MM.1S (cell line): Measurements from ENCODE around the gene NLK.
"Not testable (repeated sequence)": the region's sequence is repeated elsewhere in the genome, so short reads cannot be mapped to it uniquely, and the experiment has no call there.

Experiments used
- DNase-seq: peaks from one replicate; pipeline ENCODE4 v3.0.0-alpha.2; 2015
- H2AFZ ChIP-seq: fragments of 300-600 bp; sonication (generic); 2 replicates; pipeline ENCODE4 v1.6.0; 2016; ENCODE audit warnings: antibody characterized with exemption, low read length
- H3F3A ChIP-seq: fragments of 300-600 bp; sonication (generic); 2 replicates; pipeline ENCODE4 v1.6.1; 2016; ENCODE audit warnings: mild to moderate bottlenecking, antibody characterized with exemption, low read length, moderate library complexity, mixed read lengths; ENCODE audit not compliant: insufficient read depth
- H3K27ac ChIP-seq: fragments of 300-600 bp; sonication (generic); 2 replicates; pipeline ENCODE4 v1.5.1; 2016; ENCODE audit warnings: mild to moderate bottlenecking, low read length
- H3K27me3 ChIP-seq: fragments of 300-600 bp; sonication (generic); replicated peaks from 2 replicates; pipeline ENCODE4 v1.6.0; 2016; ENCODE audit warnings: low read length; ENCODE audit not compliant: insufficient read depth
- H3K36me3 ChIP-seq: fragments of 300-600 bp; sonication (generic); replicated peaks from 2 replicates; pipeline ENCODE4 v1.6.1; 2016; ENCODE audit warnings: mild to moderate bottlenecking, low read length, mixed read lengths; ENCODE audit not compliant: insufficient read depth
- H3K4me1 ChIP-seq: fragments of 300-600 bp; sonication (generic); 2 replicates; pipeline ENCODE4 v1.6.1; 2016; ENCODE audit warnings: low read length, mixed read lengths
- H3K4me2 ChIP-seq: fragments of 300-600 bp; sonication (generic); 2 replicates; pipeline ENCODE4 v1.6.0; 2016; ENCODE audit warnings: low read depth, low read length
- H3K4me3 ChIP-seq: fragments of 300-600 bp; sonication (generic); 2 replicates; pipeline ENCODE4 v1.5.1; 2016; ENCODE audit warnings: low read length, mixed read lengths
- H3K79me2 ChIP-seq: fragments of 300-600 bp; sonication (generic); 2 replicates; pipeline ENCODE4 v1.6.1; 2016; ENCODE audit warnings: mixed run types, low read length, mixed read lengths
- H3K9ac ChIP-seq: fragments of 300-600 bp; sonication (generic); 2 replicates; pipeline ENCODE4 v1.6.1; 2016; ENCODE audit warnings: low read length, mixed read lengths
- H3K9me2 ChIP-seq: fragments of 300-600 bp; sonication (generic); replicated peaks from 2 replicates; pipeline ENCODE4 v1.6.1; 2016; ENCODE audit warnings: mild to moderate bottlenecking, low read length, mixed read lengths; ENCODE audit not compliant: insufficient read depth
- H3K9me3 ChIP-seq: fragments of 300-600 bp; sonication (generic); replicated peaks from 2 replicates; pipeline ENCODE4 v1.6.1; 2016; ENCODE audit warnings: mild to moderate bottlenecking, low read length, mixed read lengths; ENCODE audit not compliant: insufficient read depth
- H4K20me1 ChIP-seq: fragments of 300-600 bp; sonication (generic); 2 replicates; pipeline ENCODE4 v1.6.1; 2016; ENCODE audit warnings: mild to moderate bottlenecking, low read length, moderate library complexity, mixed read lengths; ENCODE audit not compliant: insufficient read depth
- EZH2 ChIP-seq: fragments of 300-600 bp; sonication (generic); optimal IDR thresholded peaks from 2 replicates; pipeline ENCODE3; 2017; ENCODE audit warnings: low read depth, mild to moderate bottlenecking, antibody characterized with exemption, low read length, mixed read lengths
- EZH2phosphoT487 ChIP-seq: fragments of 300-600 bp; sonication (generic); IDR thresholded peaks from 2 replicates; pipeline ENCODE4 v1.6.1; 2018; ENCODE audit warnings: antibody characterized with exemption, low read length
- TF ChIP-seq, protein P1 (sequence below): fragments of 300-600 bp; sonication (generic); IDR thresholded peaks from 2 replicates; pipeline ENCODE4 v1.5.1; 2016; ENCODE audit warnings: antibody characterized with exemption, low read length, mixed read lengths

Gene NLK

DNA sequence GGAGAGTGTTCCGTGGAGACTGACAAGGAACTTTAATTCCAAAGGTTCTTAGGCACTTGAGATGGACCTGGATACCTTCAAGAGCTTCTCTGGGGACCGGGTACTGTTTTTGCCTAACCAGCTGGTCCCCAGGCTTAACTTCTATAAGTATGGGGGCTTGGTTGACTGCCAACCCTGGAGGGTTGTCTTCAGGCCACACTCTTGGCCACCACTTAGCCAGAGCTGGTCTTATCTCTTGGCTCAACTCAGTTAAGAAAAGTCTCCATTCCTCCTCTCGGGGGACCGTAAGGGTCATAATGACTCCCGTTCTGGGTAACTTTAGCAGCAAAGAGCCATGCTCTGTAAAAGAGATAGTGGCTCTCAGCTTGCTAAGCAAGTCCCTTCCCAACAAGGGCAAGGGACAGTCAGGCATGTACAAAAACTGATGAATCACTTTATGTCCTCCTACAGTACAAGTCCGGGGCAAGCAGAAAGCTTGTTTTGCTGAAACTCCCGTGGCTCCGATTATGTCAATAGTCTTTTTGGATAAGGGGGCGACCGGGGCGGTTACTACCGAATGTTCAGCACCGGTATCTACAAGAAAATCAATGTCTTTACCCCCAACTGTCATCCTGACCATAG is 193.7 kb downstream of the NLK start:
- not testable (repeated sequence) for H3K79me2 ChIP-seq, H3K4me2 ChIP-seq, H2AFZ ChIP-seq, H3K9me3 ChIP-seq, H3K27me3 ChIP-seq, H3K9me2 ChIP-seq, H3K4me3 ChIP-seq, DNase-seq, H3K4me1 ChIP-seq, H3K27ac ChIP-seq, H3K36me3 ChIP-seq, H3F3A ChIP-seq, H3K9ac ChIP-seq, H4K20me1 ChIP-seq

DNA sequence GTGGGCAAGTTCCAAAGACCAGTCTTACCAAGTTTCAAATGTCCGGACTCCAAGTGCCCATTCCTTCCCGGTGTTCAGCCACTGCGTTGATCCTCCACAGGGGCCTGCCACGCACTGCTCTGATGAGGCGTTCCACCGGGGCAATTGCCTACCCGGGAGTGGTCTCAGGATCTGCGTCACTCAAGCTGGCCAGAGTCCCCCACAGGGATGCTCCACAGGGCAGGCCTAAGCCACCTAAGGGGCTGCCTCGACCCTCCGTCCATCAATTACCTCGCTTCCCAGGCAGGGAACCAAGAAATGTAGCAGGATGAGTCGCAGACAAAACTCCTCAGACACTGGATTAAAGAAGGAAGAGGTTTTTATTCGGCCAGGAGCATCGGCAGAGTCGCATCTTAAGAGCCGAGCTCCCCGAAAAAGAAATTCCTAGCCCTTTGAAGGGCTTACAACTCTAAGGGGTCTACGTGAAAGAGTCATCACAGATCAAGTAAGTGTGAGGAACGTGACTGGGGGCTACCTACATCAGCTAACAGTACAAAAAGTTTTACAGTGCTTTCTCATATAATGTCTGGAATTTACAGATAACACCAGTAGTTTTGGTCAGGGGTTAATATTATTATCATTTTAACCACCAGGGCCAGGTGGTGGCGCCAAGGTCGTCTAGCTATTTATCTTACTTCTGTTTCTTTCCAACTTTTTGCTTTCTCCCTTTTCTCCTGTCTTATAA is 196.2 kb downstream of the NLK start:
- H3K36me3 ChIP-seq, H2AFZ ChIP-seq, H3K27me3 ChIP-seq, H4K20me1 ChIP-seq, H3F3A ChIP-seq, H3K27ac ChIP-seq, H3K9ac ChIP-seq, H3K9me3 ChIP-seq, H3K4me2 ChIP-seq, H3K9me2 ChIP-seq, DNase-seq, H3K4me1 ChIP-seq, H3K79me2 ChIP-seq, H3K4me3 ChIP-seq: not testable (repeated sequence)

DNA sequence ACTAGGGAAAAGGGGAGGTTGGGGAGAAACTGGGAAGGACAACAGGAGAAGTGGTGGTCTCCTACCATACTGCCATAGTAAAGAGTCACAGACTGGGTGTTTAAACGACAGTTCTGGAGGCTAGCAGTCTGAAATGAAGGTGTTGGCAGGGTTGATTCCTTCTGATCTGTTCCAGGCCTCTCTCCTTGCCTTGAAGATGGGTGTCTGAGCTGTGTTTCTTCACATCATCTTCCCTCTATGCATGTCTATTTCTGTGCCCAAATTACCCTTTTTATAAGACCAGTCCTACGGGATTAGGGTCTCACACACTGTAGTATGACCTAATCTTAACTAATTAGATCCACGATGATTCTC is 196.8 kb downstream of the NLK start:
- Histone ChIP-seq H3K4me1 (no peaks in the 10 kb centered on the region), H4K20me1 (no peaks in the 10 kb centered on the region), H3K9me2 (no peaks in the 10 kb centered on the region), H2AFZ (no peak overlapping the region), H3K4me2 (no peak overlapping the region), H3K27me3 (peaks cover 9% of the 10 kb centered on the region; the same call in 1 of the 2 replicates), H3K27ac (no peak overlapping the region), H3F3A (no peaks in the 10 kb centered on the region), H3K9me3 (no peaks in the 10 kb centered on the region), H3K4me3 (no peak overlapping the region), H3K9ac (no peak overlapping the region), H3K36me3 (no peaks in the 10 kb centered on the region), H3K79me2 (no peaks in the 10 kb centered on the region)
- DNase-seq, result no peak
- TF ChIP-seq, protein P1, sequence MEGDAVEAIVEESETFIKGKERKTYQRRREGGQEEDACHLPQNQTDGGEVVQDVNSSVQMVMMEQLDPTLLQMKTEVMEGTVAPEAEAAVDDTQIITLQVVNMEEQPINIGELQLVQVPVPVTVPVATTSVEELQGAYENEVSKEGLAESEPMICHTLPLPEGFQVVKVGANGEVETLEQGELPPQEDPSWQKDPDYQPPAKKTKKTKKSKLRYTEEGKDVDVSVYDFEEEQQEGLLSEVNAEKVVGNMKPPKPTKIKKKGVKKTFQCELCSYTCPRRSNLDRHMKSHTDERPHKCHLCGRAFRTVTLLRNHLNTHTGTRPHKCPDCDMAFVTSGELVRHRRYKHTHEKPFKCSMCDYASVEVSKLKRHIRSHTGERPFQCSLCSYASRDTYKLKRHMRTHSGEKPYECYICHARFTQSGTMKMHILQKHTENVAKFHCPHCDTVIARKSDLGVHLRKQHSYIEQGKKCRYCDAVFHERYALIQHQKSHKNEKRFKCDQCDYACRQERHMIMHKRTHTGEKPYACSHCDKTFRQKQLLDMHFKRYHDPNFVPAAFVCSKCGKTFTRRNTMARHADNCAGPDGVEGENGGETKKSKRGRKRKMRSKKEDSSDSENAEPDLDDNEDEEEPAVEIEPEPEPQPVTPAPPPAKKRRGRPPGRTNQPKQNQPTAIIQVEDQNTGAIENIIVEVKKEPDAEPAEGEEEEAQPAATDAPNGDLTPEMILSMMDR, result no peak
- TF ChIP-seq EZH2phosphoT487, result no peak
- no peak for TF ChIP-seq EZH2

DNA sequence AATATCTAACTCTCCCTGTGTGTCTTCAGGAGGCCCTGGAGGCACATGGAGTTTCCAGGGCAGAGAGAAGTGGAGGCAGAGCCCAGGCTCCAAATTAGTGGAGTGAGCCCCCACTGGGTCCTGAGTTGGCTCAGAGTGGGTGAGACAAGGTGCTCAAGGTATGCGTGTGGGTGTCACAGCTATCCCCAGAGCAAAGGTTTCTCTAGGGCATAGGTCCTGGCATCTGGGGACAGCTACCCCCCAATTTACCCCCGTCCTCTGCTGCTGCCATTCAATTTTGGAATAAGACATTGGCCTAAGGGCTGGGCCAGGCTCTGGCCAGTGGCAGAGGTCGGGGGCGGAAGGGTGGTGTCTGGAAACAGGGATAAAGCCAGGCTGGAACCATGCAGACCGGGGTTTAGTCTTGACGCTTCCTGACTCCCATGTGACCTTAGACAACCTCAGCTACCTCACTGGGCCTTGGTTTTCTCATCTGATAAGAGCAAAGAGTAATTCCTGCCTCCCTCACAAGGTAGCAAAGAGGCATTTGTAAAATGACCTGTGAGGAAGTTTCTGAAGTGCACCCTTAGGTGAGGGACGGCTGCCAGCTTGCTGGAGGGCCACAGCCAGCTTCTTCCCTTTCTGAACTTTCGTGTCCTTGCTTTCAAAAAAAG is 198.3 kb downstream of the NLK start:
- no peak for TF ChIP-seq EZH2phosphoT487
- H2AFZ ChIP-seq, result no peak overlapping the region
- no peaks in the 10 kb centered on the region for H3K9me3 ChIP-seq
- no peaks in the 10 kb centered on the region for H3K79me2 ChIP-seq
- H3F3A ChIP-seq, result no peaks in the 10 kb centered on the region
- no peaks in the 10 kb centered on the region for H3K4me1 ChIP-seq
- no peak overlapping the region for H3K27ac ChIP-seq
- H3K36me3 ChIP-seq, result no peaks in the 10 kb centered on the region
- H3K9ac ChIP-seq, result no peak overlapping the region
- H3K4me3 ChIP-seq, result no peak overlapping the region
- H4K20me1 ChIP-seq, result no peaks in the 10 kb centered on the region
- no peaks in the 10 kb centered on the region for H3K9me2 ChIP-seq
- H3K27me3 ChIP-seq, result peaks cover 4% of the 10 kb centered on the region; the same call in 1 of the 2 replicates
- no peak overlapping the region for H3K4me2 ChIP-seq
- DNase-seq, result no peak
